Liver (tissue), 9 donors: ENCODE measurements around the gene OR6C65. TPM values are rescaled to one million over a fixed set of nuclear protein-coding genes. Genes with fewer than 3 reads are reported as not detected.

Source experiments
- DNase-seq: peaks from one replicate; pipeline ENCODE4 v3.0.0-alpha.2; 2017; ENCODE audit warnings: low spot score
- H3K27ac ChIP-seq, 2 donors: one replicate each; pipeline ENCODE4 v1.7.0; 2013; ENCODE audit warnings: inconsistent platforms in 2 of 2, low read length in 2 of 2, control low read depth in 1 of 2, low read depth in 1 of 2, mild to moderate bottlenecking in 1 of 2
- H3K27me3 ChIP-seq, 4 donors: one replicate each; pipeline versions ENCODE4 v1.6.1 to v1.7.0; 2013; ENCODE audit warnings: low read length in 3 of 4, inconsistent platforms in 1 of 4, mild to moderate bottlenecking in 1 of 4, moderate library complexity in 1 of 4; ENCODE audit not compliant: control insufficient read depth in 4 of 4, insufficient read depth in 4 of 4
- H3K36me3 ChIP-seq, 4 donors: one replicate each; pipeline versions ENCODE4 v1.6.1 to v1.7.0; 2013; ENCODE audit warnings: low read length in 3 of 4, mild to moderate bottlenecking in 3 of 4, low read depth in 1 of 4, moderate library complexity in 1 of 4; ENCODE audit not compliant: control insufficient read depth in 4 of 4, insufficient read depth in 3 of 4
- H3K4me1 ChIP-seq, 4 donors: one replicate each; pipeline versions ENCODE4 v1.6.1 to v1.7.0; 2013; ENCODE audit warnings: low read length in 3 of 4, mild to moderate bottlenecking in 3 of 4, moderate library complexity in 1 of 4; ENCODE audit not compliant: control insufficient read depth in 4 of 4, insufficient read depth in 4 of 4
- H3K4me3 ChIP-seq, 3 donors: one replicate each; pipeline versions ENCODE4 v1.6.1 to v1.7.0; 2013; ENCODE audit warnings: low read length in 3 of 3, control low read depth in 1 of 3, low read depth in 1 of 3, mild to moderate bottlenecking in 1 of 3
- H3K9ac ChIP-seq, 2 donors: one replicate each; pipeline ENCODE4 v1.7.0; 2013; ENCODE audit warnings: low read length in 2 of 2, mild to moderate bottlenecking in 2 of 2, moderate library complexity in 2 of 2, control low read depth in 1 of 2, low read depth in 1 of 2
- H3K9me3 ChIP-seq, 4 donors: one replicate each; pipeline versions ENCODE4 v1.6.1 to v1.7.0; 2013; ENCODE audit warnings: low read length in 3 of 4; ENCODE audit not compliant: control insufficient read depth in 4 of 4
- CTCF ChIP-seq: fragments of 150-350 bp; IDR thresholded peaks from 2 replicates; pipeline ENCODE4 v1.5.1; 2017; ENCODE audit warnings: improper control_type of control experiment, low read depth, low read length; ENCODE audit not compliant: missing input control
- FOXA1 ChIP-seq: IDR thresholded peaks from 2 replicates; pipeline ENCODE4 v1.6.1; 2016; ENCODE audit warnings: antibody characterized with exemption
- FOXA2 ChIP-seq: IDR thresholded peaks from 2 replicates; pipeline ENCODE4 v1.6.1; 2016; ENCODE audit warnings: antibody characterized with exemption
- GABPA ChIP-seq, 2 donors: IDR thresholded peaks in 1 of 2; conservative IDR thresholded peaks in 1 of 2; 2 replicates each; pipeline ENCODE4 v1.6.1; 2016; ENCODE audit warnings: antibody characterized with exemption in 2 of 2, mild to moderate bottlenecking in 1 of 2, moderate library complexity in 1 of 2
- HNF4A ChIP-seq, 2 donors: conservative IDR thresholded peaks; 2 replicates each; pipeline ENCODE4 v1.6.1; 2016; ENCODE audit warnings: antibody characterized with exemption in 2 of 2, mild to moderate bottlenecking in 2 of 2
- HNF4G ChIP-seq: IDR thresholded peaks from 2 replicates; pipeline ENCODE4 v1.6.1; 2016; ENCODE audit warnings: antibody characterized with exemption
- JUND ChIP-seq, 2 donors: IDR thresholded peaks; 2 replicates each; pipeline ENCODE4 v1.6.1; 2016; ENCODE audit warnings: antibody characterized with exemption in 2 of 2
- MAX ChIP-seq: IDR thresholded peaks from 2 replicates; pipeline ENCODE4 v1.6.1; 2016; ENCODE audit warnings: antibody characterized with exemption
- RAD21 ChIP-seq, 2 donors: IDR thresholded peaks; 2 replicates each; pipeline ENCODE4 v1.6.1; 2016; ENCODE audit warnings: antibody characterized with exemption in 2 of 2, mild to moderate bottlenecking in 2 of 2
- REST ChIP-seq: IDR thresholded peaks from 2 replicates; pipeline ENCODE4 v1.6.1; 2016; ENCODE audit warnings: antibody characterized with exemption, mild to moderate bottlenecking
- RXRA ChIP-seq, 2 donors: IDR thresholded peaks; 2 replicates each; pipeline ENCODE4 v1.6.1; 2017 to 2018; ENCODE audit warnings: antibody characterized with exemption in 2 of 2, mild to moderate bottlenecking in 1 of 2
- SP1 ChIP-seq: IDR thresholded peaks from 2 replicates; pipeline ENCODE4 v1.6.1; 2018; ENCODE audit warnings: antibody characterized with exemption, mild to moderate bottlenecking
- TAF1 ChIP-seq: conservative IDR thresholded peaks from 2 replicates; pipeline ENCODE4 v1.6.1; 2016; ENCODE audit warnings: antibody characterized with exemption, mild to moderate bottlenecking
- YY1 ChIP-seq: IDR thresholded peaks from 2 replicates; pipeline ENCODE4 v1.6.1; 2016; ENCODE audit warnings: antibody characterized with exemption, mild to moderate bottlenecking
- WGBS: extraction: QIAGEN DNeasy Blood & Tissue Kit; methylation state at CpG from one replicate; pipeline ENCODE4 v1.1.7; 2013; 5-methylcytosine and 5-hydroxymethylcytosine counted together
- polyA plus RNA-seq, 2 donors: library from polyadenylated mRNA; stranded (reverse) in 1 of 2; unstranded in 1 of 2; fragments of 200-250 nt in 1 of 2; fragments of >200 nt in 1 of 2; fragmentation: Nextera tagmentation in 1 of 2; extraction: Ambion mirVana in 1 of 2; gene quantifications; one replicate each; pipeline versions ENCODE4 v1.2.1 to v1.2.3, GENCODE V29; 2013 to 2015
- total RNA-seq, 2 donors: library from RNA; depleted of rRNA; stranded (reverse); fragments of >200 nt; gene quantifications; one replicate each; pipeline ENCODE4 v1.2.3, GENCODE V29; 2014
- TF ChIP-seq, protein P1 (sequence below): IDR thresholded peaks from 2 replicates; pipeline ENCODE4 v1.6.1; 2016; ENCODE audit warnings: antibody characterized with exemption
- donor health status: healthy.
- donor health status: healthy.
- donor health status: healthy.
- donor health status: healthy.
- donor health status: healthy.

OR6C65 gene
- total and polyA plus RNA-seq, 4 donors, result not detected

DNA sequence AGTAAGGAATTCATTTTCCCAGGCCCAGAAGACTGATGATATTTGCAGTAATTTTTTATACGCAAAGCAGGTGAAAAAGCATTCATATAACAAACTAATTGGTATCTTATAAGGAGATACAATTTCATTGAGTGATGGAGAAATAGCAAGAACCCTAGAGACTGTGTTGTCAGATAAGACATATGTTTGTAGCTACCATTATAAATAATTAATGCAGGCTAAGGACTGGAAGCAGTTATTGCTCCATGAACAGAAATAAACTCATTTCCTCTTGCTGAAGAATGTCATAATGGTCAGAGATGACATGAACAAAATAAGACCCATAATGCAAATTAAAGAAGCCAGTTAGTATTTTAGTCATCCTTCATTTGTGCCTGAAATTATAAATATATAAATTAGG, 45.0 kb downstream of the OR6C65 start:
- 94% methylated on average over 1 of the region's 1 CpG for WGBS
- Histone ChIP-seq H3K4me3 (no peak overlapping the region), H3K27ac (no peak overlapping the region), H3K4me1 (no peaks in the 10 kb centered on the region), H3K36me3 (no peaks in the 10 kb centered on the region), H3K27me3 (peaks cover 0 to 3% (median 0%) of the 10 kb centered on the region in 4 donors), H3K9me3 (peaks cover 0 to 3% (median under 1%) of the 10 kb centered on the region in 4 donors), H3K9ac (no peak overlapping the region)
- TF ChIP-seq FOXA2 (no peak), SP1 (no peak), HNF4A (conservative IDR thresholded peaks at IDR 0.05) (no peak), FOXA1 (no peak), MAX (no peak), CTCF (no peak), YY1 (no peak)
- DNase-seq, result no peak

- TF ChIP-seq FOXA2 (no peak), JUND (IDR thresholded peaks at IDR 0.05) (no peak), HNF4A (conservative IDR thresholded peaks at IDR 0.05) (no peak), RAD21 (IDR thresholded peaks at IDR 0.05) (no peak), TAF1 (no peak), FOXA1 (no peak), REST (no peak), MAX (no peak), GABPA (IDR thresholded peaks at IDR 0.05 in 1 of 2, conservative IDR thresholded peaks at IDR 0.05 in 1 of 2) (no peak), HNF4G (no peak), CTCF (no peak), YY1 (no peak), SP1 (no peak), RXRA (IDR thresholded peaks at IDR 0.05) (no peak)
- TF ChIP-seq, protein P1, sequence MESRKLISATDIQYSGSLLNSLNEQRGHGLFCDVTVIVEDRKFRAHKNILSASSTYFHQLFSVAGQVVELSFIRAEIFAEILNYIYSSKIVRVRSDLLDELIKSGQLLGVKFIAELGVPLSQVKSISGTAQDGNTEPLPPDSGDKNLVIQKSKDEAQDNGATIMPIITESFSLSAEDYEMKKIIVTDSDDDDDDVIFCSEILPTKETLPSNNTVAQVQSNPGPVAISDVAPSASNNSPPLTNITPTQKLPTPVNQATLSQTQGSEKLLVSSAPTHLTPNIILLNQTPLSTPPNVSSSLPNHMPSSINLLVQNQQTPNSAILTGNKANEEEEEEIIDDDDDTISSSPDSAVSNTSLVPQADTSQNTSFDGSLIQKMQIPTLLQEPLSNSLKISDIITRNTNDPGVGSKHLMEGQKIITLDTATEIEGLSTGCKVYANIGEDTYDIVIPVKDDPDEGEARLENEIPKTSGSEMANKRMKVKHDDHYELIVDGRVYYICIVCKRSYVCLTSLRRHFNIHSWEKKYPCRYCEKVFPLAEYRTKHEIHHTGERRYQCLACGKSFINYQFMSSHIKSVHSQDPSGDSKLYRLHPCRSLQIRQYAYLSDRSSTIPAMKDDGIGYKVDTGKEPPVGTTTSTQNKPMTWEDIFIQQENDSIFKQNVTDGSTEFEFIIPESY, result no peak
- Histone ChIP-seq H3K27me3 (peaks cover 0 to 3% (median 0%) of the 10 kb centered on the region in 4 donors), H3K27ac (no peak overlapping the region), H3K9me3 (no peaks in the 10 kb centered on the region), H3K4me1 (no peaks in the 10 kb centered on the region), H3K9ac (no peak overlapping the region), H3K36me3 (no peaks in the 10 kb centered on the region), H3K4me3 (no peak overlapping the region)
- no peak for DNase-seq
- WGBS, result 73% methylated on average over 5 of the region's 5 CpGs
Measured at GRCh38 chr12:55446326-55446725, 46.0 kb downstream of the OR6C65 start.
